ENCODE measurements around the gene SMIM35. TPM values are rescaled to one million over a fixed set of nuclear protein-coding genes. Genes with fewer than 3 reads are reported as not detected.

The SMIM35 gene
- total RNA-seq, 3 donors from 2014 or later (not counting 1 experiment from before 2014, with no cell fraction given) = 0.30 to 0.68 (median 0.33) TPM

DNA sequence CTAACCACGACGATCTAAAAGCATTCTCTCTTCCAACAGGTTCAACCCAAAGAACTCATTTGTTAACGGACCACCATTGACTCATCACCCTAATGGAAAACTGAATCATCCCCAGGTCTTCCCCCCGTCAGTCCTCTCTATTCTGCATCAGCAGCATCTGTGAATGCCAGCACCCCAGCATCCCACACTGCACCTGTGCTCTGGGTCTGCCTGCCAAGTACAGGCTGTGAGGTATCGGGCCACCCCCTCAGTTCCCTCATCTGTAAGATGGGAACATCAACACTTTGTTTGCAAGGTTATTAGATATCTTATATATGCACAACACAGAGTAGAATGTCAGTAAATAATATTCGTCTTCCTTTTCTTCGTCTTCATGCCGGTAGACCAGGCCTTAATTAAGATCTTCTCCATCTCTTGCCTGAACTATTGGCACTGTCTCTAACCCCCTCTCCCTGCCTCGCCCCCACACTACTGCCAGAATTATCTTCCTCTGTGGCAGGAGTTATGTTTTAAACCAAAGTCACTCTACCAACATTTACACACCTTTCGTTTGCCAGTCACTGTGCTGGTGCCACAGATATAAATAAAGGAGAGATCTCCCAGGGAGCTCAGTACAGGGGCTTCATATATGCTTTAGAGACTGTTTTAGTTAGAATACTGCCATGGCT is 17.7 kb downstream of the SMIM35 start:
- Mint-ChIP-seq H3K4me3 (no peak overlapping the region), H3K4me1 (peaks cover 8 to 14% of the 10 kb centered on the region in 2 donors), H3K27me3 (ENCODE audit: low read depth in 2 of 2) (peaks cover 0 to 8% of the 10 kb centered on the region in 2 donors), H3K36me3 (no peaks in the 10 kb centered on the region), H3K27ac (no peak overlapping the region), H3K9me3 (no peaks in the 10 kb centered on the region)
- ATAC-seq = no peak
- peaks cover 6% of the 10 kb centered on the region for H3K4me1 ChIP-seq (ENCODE audit: control insufficient read depth, insufficient read depth, low read length)
- WGBS (ENCODE audit: insufficient coverage) = 86% methylated on average over 9 of the region's 10 CpGs
- H3K36me3 ChIP-seq (ENCODE audit: control insufficient read depth, insufficient read depth, low read length) = no peaks in the 10 kb centered on the region
- intact Hi-C loops (cut with micrococcal nuclease) = no loop called here
- no peak for DNase-seq
- H3K27me3 ChIP-seq (ENCODE audit: control insufficient read depth, insufficient read depth, low read length) = no peaks in the 10 kb centered on the region
- H3K4me3 ChIP-seq (ENCODE audit: low read length) = no peak overlapping the region
- no peak overlapping the region for H3K27ac ChIP-seq (ENCODE audit: low read length)
- no peaks in the 10 kb centered on the region for H3K9me3 ChIP-seq (ENCODE audit: control insufficient read depth, insufficient read depth, low read length)
- TF ChIP-seq, protein P1, sequence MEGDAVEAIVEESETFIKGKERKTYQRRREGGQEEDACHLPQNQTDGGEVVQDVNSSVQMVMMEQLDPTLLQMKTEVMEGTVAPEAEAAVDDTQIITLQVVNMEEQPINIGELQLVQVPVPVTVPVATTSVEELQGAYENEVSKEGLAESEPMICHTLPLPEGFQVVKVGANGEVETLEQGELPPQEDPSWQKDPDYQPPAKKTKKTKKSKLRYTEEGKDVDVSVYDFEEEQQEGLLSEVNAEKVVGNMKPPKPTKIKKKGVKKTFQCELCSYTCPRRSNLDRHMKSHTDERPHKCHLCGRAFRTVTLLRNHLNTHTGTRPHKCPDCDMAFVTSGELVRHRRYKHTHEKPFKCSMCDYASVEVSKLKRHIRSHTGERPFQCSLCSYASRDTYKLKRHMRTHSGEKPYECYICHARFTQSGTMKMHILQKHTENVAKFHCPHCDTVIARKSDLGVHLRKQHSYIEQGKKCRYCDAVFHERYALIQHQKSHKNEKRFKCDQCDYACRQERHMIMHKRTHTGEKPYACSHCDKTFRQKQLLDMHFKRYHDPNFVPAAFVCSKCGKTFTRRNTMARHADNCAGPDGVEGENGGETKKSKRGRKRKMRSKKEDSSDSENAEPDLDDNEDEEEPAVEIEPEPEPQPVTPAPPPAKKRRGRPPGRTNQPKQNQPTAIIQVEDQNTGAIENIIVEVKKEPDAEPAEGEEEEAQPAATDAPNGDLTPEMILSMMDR (IDR thresholded peaks at IDR 0.05) = no peak

- peaks cover 8 to 14% of the 10 kb centered on the region in 2 donors for H3K4me1 Mint-ChIP-seq
- Histone ChIP-seq H3K9me3 (ENCODE audit: control insufficient read depth, insufficient read depth, low read length) (no peaks in the 10 kb centered on the region), H3K36me3 (ENCODE audit: control insufficient read depth, insufficient read depth, low read length) (no peaks in the 10 kb centered on the region), H3K4me3 (ENCODE audit: low read length) (no peak overlapping the region), H3K4me1 (ENCODE audit: control insufficient read depth, insufficient read depth, low read length) (peaks cover 6% of the 10 kb centered on the region), H3K27ac (ENCODE audit: low read length) (no peak overlapping the region), H3K27me3 (ENCODE audit: control insufficient read depth, insufficient read depth, low read length) (no peaks in the 10 kb centered on the region)
- intact Hi-C loops (cut with micrococcal nuclease) = no loop called here
- 93% methylated on average over 24 of the region's 24 CpGs for whole genome bisulfite sequencing (ENCODE audit: insufficient coverage)
- no peaks in the 10 kb centered on the region for H3K9me3 Mint-ChIP-seq
- no peak overlapping the region for H3K4me3 Mint-ChIP-seq
- TF ChIP-seq, protein P1 (IDR thresholded peaks at IDR 0.05) = no peak
- H3K27me3 Mint-ChIP-seq (ENCODE audit: low read depth in 2 of 2) = peaks cover 0 to 6% of the 10 kb centered on the region in 2 donors
- DNase-seq = no peak
- ATAC-seq = no peak
- no peaks in the 10 kb centered on the region for H3K36me3 Mint-ChIP-seq
- no peak overlapping the region for H3K27ac Mint-ChIP-seq
Observed at GRCh38 chr11:118068206-118068944, 18.4 kb downstream of the SMIM35 start.

DNA sequence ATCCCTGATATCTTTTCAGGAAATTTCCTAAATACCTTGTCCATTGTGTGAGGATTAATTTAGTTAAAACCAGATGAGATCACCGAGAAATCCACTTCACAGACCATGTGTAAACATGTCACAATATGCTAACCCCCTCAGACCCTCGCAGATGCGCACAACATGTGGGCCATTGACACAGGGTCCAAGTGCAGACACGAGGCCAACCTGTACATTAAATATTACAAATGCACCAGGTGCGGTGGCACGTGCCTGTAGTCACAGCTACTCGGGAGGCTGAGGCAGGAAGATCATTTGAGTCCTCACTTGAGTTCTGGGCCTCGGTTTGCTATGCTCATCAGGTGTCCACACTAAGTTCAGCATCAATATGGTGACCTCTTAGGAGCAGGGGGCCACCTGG is 19.8 kb downstream of the SMIM35 start:
- 92% methylated on average over 8 of the region's 8 CpGs for WGBS (ENCODE audit: insufficient coverage)
- H3K27me3 ChIP-seq (ENCODE audit: control insufficient read depth, insufficient read depth, low read length) = no peaks in the 10 kb centered on the region
- no peak for DNase-seq
- H3K27ac Mint-ChIP-seq = no peak overlapping the region
- TF ChIP-seq, protein P1 (IDR thresholded peaks at IDR 0.05) = no peak
- no peak for ATAC-seq
- H3K9me3 Mint-ChIP-seq = no peaks in the 10 kb centered on the region
- H3K36me3 Mint-ChIP-seq = no peaks in the 10 kb centered on the region
- no peaks in the 10 kb centered on the region for H3K36me3 ChIP-seq (ENCODE audit: control insufficient read depth, insufficient read depth, low read length)
- peaks cover 0 to 9% of the 10 kb centered on the region in 2 donors for H3K27me3 Mint-ChIP-seq (ENCODE audit: low read depth in 2 of 2)
- peaks cover 8 to 14% of the 10 kb centered on the region in 2 donors for H3K4me1 Mint-ChIP-seq
- intact Hi-C loops (cut with micrococcal nuclease) = no loop called here
- H3K4me3 Mint-ChIP-seq = no peak overlapping the region
- H3K27ac ChIP-seq (ENCODE audit: low read length) = no peak overlapping the region
- H3K9me3 ChIP-seq (ENCODE audit: control insufficient read depth, insufficient read depth, low read length) = no peaks in the 10 kb centered on the region
- H3K4me3 ChIP-seq (ENCODE audit: low read length) = no peak overlapping the region
- H3K4me1 ChIP-seq (ENCODE audit: control insufficient read depth, insufficient read depth, low read length) = peaks cover 6% of the 10 kb centered on the region

All from natural killer cell (primary cell).